ENCODE results near the gene ALLC.

ALLC gene

DNA sequence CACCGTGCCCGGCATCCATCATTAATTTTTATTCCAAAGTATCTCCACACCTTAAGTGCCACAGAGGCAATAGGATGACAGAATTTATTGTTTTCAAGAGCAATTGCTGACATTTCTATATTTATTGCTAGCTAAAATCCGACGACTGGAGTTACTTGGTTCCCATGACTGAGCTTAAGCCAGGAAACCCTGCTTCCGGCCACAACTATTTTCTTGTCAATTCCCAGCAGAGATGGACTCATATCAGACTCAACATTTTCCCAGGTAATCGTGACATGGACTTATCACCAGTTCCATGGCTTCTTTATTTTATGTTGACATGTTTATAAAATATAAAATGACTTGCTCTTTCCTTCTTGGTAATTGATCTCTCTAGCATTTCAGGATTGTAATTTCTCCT, 24.8 kb downstream of the ALLC start:
- no peak overlapping the region for H3K27ac ChIP-seq (ENCODE audit: low read depth, low read length)
- no peaks in the 10 kb centered on the region for H3K4me1 ChIP-seq (ENCODE audit: control insufficient read depth, insufficient read depth, low read length)
- no peak overlapping the region for H3K4me3 ChIP-seq (ENCODE audit: low read length)
- H3K27me3 ChIP-seq (ENCODE audit: control insufficient read depth, insufficient read depth, low read length): no peaks in the 10 kb centered on the region
- no peaks in the 10 kb centered on the region for H3K36me3 ChIP-seq (ENCODE audit: control insufficient read depth, insufficient read depth, low read length)
- H3K9ac ChIP-seq (ENCODE audit: low read length): no peak overlapping the region

DNA sequence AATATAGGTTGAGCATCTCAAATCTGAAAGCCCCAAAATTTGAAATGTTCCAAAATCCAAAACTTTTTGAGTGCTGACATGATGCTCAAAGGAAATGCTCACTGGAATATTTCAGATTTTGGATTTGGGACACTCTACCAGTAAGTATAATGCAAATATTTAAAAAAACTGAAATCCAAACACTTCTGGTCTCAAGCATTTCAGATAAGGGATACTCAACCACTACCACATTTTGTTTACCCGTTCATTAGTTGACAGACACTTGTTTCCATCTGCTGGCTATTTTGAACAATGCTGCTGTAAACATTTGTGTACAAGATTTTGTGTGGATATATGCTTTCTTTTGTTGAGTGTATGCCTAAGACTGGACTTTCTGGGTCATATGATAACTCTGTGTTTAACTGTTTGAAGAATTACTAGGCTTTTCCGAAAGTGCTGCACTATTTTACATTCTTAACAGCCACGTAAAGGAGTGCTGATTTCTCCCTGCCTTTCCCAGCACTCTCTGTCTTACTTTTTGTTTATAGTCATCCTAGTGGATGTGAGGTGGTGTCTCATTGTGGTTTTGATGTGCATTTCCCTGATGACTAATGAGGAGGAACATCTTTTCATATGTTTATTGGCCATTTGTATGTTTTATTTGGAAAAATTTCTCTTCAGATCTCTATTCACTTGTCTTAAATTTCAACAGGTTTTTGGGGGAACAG, 25.9 kb downstream of the ALLC start:
- H3K9ac ChIP-seq (ENCODE audit: low read length): no peak overlapping the region
- no peaks in the 10 kb centered on the region for H3K4me1 ChIP-seq (ENCODE audit: control insufficient read depth, insufficient read depth, low read length)
- no peak overlapping the region for H3K27ac ChIP-seq (ENCODE audit: low read depth, low read length)
- no peaks in the 10 kb centered on the region for H3K27me3 ChIP-seq (ENCODE audit: control insufficient read depth, insufficient read depth, low read length)
- H3K36me3 ChIP-seq (ENCODE audit: control insufficient read depth, insufficient read depth, low read length): no peaks in the 10 kb centered on the region
- no peak overlapping the region for H3K4me3 ChIP-seq (ENCODE audit: low read length)

DNA sequence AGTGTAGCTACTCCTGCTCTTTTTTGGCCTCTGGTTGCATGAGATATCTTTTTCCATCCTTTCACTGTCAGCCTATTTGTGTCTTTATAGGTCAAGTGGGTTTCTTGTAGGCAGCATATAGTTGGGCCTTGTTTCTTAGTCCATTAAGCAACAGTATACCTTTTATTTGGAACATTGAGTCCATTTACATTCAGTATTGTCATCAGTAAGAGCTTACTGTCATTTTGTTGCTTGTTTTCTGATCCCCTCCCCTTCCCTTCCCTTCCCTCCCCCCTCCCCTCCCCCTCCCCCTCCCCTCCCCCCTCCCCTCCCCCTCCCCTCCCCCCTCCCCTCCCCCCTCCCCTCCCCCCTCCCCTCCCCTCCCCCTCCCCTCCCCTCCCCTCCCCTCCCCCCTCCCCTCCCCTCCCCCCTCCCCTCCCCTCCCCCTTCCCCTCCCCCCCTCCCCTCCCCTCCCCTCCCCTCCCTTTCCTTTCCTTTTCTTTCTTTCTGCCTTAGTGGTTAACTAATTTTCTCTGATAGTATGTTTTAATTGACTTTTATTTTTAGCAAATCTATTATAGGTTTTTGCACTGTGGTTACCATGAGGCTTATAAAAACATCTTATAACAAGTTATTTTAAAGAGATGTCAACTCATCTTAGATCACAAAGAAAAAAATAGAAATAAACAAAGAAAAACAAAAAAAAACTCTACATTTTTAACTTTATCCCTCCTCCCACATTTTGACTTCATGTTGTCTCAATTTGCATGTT, 32.2 kb downstream of the ALLC start:
- H3K4me3 ChIP-seq (ENCODE audit: low read length): no peak overlapping the region
- no peaks in the 10 kb centered on the region for H3K27me3 ChIP-seq (ENCODE audit: control insufficient read depth, insufficient read depth, low read length)
- H3K36me3 ChIP-seq (ENCODE audit: control insufficient read depth, insufficient read depth, low read length): no peaks in the 10 kb centered on the region
- H3K27ac ChIP-seq (ENCODE audit: low read depth, low read length): no peak overlapping the region
- no peaks in the 10 kb centered on the region for H3K4me1 ChIP-seq (ENCODE audit: control insufficient read depth, insufficient read depth, low read length)
- no peak overlapping the region for H3K9ac ChIP-seq (ENCODE audit: low read length)

DNA sequence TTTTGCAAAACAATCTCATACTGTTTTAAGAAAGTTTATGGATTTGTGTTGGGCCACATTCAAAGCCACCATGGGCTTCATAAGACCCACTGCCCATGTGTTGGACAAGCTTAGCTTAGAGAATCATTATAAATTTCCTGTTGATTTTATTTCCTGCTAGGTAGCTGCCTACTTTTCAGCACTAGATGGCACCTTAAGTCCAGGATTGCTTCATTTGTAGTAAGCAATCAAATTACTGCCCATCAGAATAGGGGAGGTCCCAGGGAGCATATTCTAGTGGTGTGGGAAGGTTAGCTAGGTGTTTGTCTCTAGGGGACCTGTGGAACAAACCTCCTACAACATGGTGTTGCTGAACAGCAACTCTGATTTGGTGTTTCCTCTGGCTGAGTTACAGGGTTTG, 34.4 kb downstream of the ALLC start:
- no peaks in the 10 kb centered on the region for H3K27me3 ChIP-seq (ENCODE audit: control insufficient read depth, insufficient read depth, low read length)
- no peak overlapping the region for H3K27ac ChIP-seq (ENCODE audit: low read depth, low read length)
- no peaks in the 10 kb centered on the region for H3K4me1 ChIP-seq (ENCODE audit: control insufficient read depth, insufficient read depth, low read length)
- no peak overlapping the region for H3K4me3 ChIP-seq (ENCODE audit: low read length)
- H3K36me3 ChIP-seq (ENCODE audit: control insufficient read depth, insufficient read depth, low read length): no peaks in the 10 kb centered on the region
- H3K9ac ChIP-seq (ENCODE audit: low read length): no peak overlapping the region

DNA sequence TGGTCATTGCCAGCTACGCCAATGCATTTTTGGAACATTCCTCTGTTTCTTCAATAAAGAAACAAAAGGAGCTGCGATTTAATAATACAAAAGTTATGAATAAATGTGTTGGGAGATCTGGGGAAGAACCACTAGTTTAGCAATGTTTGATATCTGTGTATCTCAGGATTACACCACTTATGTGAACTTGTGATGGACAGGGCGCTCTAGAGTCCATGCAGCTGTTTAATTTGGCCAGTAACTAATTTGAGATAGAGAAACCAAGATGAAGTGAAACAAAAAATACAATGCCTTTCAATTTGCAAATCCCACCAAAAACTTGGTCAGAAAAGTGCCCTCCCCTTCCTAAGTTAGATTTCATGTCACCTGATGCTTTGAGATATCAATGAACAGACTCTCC, 38.5 kb downstream of the ALLC start:
- Histone ChIP-seq H3K9ac (ENCODE audit: low read length) (no peak overlapping the region), H3K4me3 (ENCODE audit: low read length) (no peak overlapping the region)

DNA sequence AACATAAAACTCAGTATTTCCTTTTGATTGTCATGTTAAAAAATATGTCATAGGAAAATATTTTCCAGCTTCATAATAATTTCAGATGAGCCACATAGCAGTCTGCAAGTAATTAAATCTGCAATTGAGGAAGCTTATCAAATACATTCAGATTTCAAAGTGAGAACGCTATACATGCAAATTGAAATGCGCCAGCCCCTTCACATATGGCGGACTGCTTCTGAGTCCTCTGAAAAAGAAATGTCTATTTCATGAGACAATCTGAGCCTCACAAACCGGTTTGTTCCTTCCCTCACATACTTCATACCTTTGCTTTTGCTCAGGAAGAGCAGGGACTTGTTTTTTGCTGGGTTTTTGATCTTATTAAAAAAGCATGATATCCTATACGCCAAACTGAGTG, 43.1 kb downstream of the ALLC start:
- H3K4me1 ChIP-seq (ENCODE audit: control insufficient read depth, insufficient read depth, low read length): no peaks in the 10 kb centered on the region
- H3K4me3 ChIP-seq (ENCODE audit: low read length): no peak overlapping the region
- peaks cover 3% of the 10 kb centered on the region for H3K27me3 ChIP-seq (ENCODE audit: control insufficient read depth, insufficient read depth, low read length)
- H3K27ac ChIP-seq (ENCODE audit: low read depth, low read length): no peak overlapping the region
- no peak overlapping the region for H3K9ac ChIP-seq (ENCODE audit: low read length)
- no peaks in the 10 kb centered on the region for H3K36me3 ChIP-seq (ENCODE audit: control insufficient read depth, insufficient read depth, low read length)

More for the DNA sequence above, 38.5 kb downstream of the ALLC start:
- Histone ChIP-seq H3K27ac (ENCODE audit: low read depth, low read length) (no peak overlapping the region), H3K27me3 (ENCODE audit: control insufficient read depth, insufficient read depth, low read length) (no peaks in the 10 kb centered on the region), H3K4me1 (ENCODE audit: control insufficient read depth, insufficient read depth, low read length) (no peaks in the 10 kb centered on the region), H3K36me3 (ENCODE audit: control insufficient read depth, insufficient read depth, low read length) (no peaks in the 10 kb centered on the region)

DNA sequence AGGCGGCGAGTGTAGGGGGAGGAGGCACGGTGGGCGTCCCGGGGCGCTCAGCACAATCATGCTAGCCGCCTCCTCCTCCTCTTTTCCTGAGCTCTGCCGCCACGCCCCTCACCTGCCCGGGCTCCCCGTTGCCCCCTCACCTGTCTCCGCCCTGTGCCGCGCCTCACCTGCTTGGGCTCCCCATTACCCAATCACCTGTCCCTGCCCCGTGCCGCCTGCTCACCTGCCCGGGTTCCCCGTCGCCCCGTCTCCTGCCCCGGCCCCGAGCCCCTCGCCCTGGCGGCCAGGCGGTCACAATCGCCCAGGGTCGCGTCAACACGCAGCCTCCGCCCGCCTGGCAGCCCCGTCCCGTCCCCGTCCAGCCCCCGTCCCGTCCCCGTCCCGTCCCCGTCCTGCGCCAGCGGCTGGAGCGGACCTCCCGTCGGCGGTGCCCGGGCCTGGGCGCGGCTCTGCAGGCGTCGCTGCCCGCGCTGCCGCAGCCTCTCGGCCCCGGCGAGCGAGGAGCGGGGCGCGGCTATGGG, 45.3 kb downstream of the ALLC start, which contains the start of gene DCDC2C:
DCDC2C (plus strand) TSS at position 340 of the 521 bp plus-strand sequence; CDS start at position 517, 177 bp downstream.
- Histone ChIP-seq H3K27ac (ENCODE audit: low read depth, low read length) (no peak within 1 kb of the TSS), H3K9ac (ENCODE audit: low read length) (no peak within 1 kb of the TSS), H3K27me3 (ENCODE audit: control insufficient read depth, insufficient read depth, low read length) (peaks cover 3% of the 10 kb centered on the region), H3K4me3 (ENCODE audit: low read length) (no peak within 1 kb of the TSS), H3K36me3 (ENCODE audit: control insufficient read depth, insufficient read depth, low read length) (no peaks in the 10 kb centered on the region), H3K4me1 (ENCODE audit: control insufficient read depth, insufficient read depth, low read length) (no peaks in the 10 kb centered on the region)

DNA sequence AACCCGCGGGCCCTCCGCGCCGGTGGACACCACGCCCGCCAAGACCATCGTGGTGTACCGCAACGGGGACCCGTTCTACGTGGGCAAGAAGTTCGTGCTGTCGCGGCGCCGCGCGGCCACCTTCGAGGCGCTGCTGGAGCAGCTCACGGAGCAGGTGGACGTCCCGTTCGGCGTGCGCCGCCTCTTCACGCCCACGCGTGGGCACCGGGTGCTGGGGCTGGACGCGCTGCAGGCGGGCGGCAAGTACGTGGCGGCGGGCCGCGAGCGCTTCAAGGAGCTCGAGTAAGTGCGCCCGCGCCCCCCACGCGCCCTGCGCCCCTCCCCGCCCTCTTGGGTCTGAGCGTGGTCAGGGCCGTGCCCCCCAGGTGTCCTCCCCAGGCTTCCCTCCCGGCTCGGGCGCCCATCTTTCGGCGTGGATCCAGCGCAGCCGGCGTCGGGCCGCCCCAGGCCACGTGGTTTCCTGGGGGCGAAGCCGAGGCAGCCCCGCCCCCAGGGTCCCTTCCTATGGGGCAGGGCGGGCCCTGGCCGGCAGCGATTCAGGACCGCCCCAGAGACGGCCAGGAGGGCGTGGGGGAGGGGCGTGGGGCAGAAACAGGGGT, 45.9 kb downstream of the ALLC start:
- no peaks in the 10 kb centered on the region for H3K36me3 ChIP-seq (ENCODE audit: control insufficient read depth, insufficient read depth, low read length)
- H3K9ac ChIP-seq (ENCODE audit: low read length): no peak overlapping the region
- H3K27ac ChIP-seq (ENCODE audit: low read depth, low read length): no peak overlapping the region
- H3K27me3 ChIP-seq (ENCODE audit: control insufficient read depth, insufficient read depth, low read length): peaks cover 3% of the 10 kb centered on the region
- no peaks in the 10 kb centered on the region for H3K4me1 ChIP-seq (ENCODE audit: control insufficient read depth, insufficient read depth, low read length)
- H3K4me3 ChIP-seq (ENCODE audit: low read length): no peak overlapping the region

DNA sequence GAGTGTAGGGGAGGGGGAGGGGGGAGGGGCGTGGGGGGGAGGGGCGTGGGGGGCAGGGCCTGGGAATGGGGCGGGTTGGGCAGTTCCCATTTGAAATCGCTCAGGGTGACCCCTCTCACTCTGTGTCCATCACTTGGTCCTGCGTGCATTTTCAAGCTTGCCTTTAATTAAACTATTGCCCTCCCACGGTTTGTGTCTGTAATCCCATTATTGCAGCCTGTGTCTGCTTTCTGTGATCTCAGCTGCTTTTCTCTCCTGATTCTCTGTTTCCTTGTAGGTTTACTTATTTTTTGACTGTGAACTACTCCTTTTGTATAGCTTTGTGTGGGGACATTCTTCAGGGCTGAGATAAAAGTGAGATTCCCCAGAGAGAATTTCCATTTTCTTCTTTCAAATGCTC, 46.7 kb downstream of the ALLC start:
- no peak overlapping the region for H3K4me3 ChIP-seq (ENCODE audit: low read length)
- H3K9ac ChIP-seq (ENCODE audit: low read length): no peak overlapping the region
- no peaks in the 10 kb centered on the region for H3K4me1 ChIP-seq (ENCODE audit: control insufficient read depth, insufficient read depth, low read length)
- no peaks in the 10 kb centered on the region for H3K36me3 ChIP-seq (ENCODE audit: control insufficient read depth, insufficient read depth, low read length)
- no peak overlapping the region for H3K27ac ChIP-seq (ENCODE audit: low read depth, low read length)
- H3K27me3 ChIP-seq (ENCODE audit: control insufficient read depth, insufficient read depth, low read length): peaks cover 3% of the 10 kb centered on the region

DNA sequence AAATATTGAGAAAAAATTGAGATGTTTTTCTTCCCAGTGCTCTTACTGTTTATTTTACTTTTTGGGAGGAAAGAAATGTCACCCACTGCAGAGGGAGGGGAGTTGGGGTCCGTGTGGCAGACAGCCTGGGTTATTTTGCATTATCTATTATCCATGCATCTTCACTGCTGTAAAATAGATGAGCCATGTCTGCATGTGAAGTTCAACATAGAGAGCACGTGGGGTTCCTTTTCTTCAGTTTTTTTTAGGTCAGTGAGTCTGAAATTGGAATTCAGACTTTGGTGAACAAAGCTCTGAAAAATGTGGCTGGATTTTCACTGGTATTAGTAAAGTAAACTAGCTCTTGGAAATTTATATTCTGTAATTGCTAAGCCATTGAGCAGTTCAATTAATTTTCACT, 47.8 kb downstream of the ALLC start:
- H3K27me3 ChIP-seq (ENCODE audit: control insufficient read depth, insufficient read depth, low read length): peaks cover 3% of the 10 kb centered on the region
- H3K9ac ChIP-seq (ENCODE audit: low read length): no peak overlapping the region
- H3K27ac ChIP-seq (ENCODE audit: low read depth, low read length): no peak overlapping the region
- no peaks in the 10 kb centered on the region for H3K36me3 ChIP-seq (ENCODE audit: control insufficient read depth, insufficient read depth, low read length)
- no peaks in the 10 kb centered on the region for H3K4me1 ChIP-seq (ENCODE audit: control insufficient read depth, insufficient read depth, low read length)
- no peak overlapping the region for H3K4me3 ChIP-seq (ENCODE audit: low read length)

DNA sequence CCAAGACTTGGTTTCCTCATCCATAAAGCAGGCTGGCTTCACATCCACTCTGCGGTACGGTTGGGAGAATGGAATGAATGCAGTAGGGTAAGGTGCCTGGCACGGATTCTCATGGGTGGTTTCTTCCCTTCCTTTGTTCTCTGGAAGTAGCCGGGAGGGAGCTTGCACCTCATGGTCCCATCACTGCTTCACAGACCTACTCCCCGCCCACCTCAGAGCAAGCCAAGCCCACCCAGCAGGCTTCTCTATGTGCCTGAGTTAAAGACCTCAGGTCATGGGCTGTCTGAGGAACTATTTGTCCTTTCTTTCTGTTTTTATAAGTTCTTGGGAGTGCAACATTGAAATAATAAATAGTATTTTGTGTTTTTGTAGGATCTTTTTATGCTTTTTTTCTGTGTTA, 48.9 kb downstream of the ALLC start:
- Histone ChIP-seq H3K9ac (ENCODE audit: low read length) (no peak overlapping the region), H3K27me3 (ENCODE audit: control insufficient read depth, insufficient read depth, low read length) (peaks cover 3% of the 10 kb centered on the region), H3K36me3 (ENCODE audit: control insufficient read depth, insufficient read depth, low read length) (no peaks in the 10 kb centered on the region), H3K4me1 (ENCODE audit: control insufficient read depth, insufficient read depth, low read length) (no peaks in the 10 kb centered on the region), H3K4me3 (ENCODE audit: low read length) (no peak overlapping the region), H3K27ac (ENCODE audit: low read depth, low read length) (no peak overlapping the region)

DNA sequence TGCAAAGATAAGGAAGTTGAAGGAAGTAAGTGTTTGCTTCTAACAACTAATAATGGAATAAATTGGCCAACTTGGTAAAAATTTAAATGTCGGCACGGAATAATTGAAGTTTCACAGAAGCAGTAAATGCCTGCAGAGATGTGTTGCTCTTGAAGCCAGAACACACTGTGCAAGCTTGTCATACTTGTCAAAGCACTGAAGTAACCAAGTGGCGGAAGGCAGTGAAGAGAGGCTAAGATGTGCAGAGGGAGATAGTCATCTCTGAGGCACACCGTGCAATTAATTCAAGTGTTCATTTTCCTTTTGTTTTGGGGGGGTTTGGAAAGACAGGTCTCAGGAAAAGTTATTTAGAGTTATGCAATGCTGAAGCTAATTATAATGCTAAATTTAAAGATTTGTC, 50.6 kb downstream of the ALLC start:
- no peak overlapping the region for H3K27ac ChIP-seq (ENCODE audit: low read depth, low read length)
- no peaks in the 10 kb centered on the region for H3K4me1 ChIP-seq (ENCODE audit: control insufficient read depth, insufficient read depth, low read length)
- no peak overlapping the region for H3K4me3 ChIP-seq (ENCODE audit: low read length)
- no peak overlapping the region for H3K9ac ChIP-seq (ENCODE audit: low read length)
- H3K36me3 ChIP-seq (ENCODE audit: control insufficient read depth, insufficient read depth, low read length): no peaks in the 10 kb centered on the region
- peaks cover 3% of the 10 kb centered on the region for H3K27me3 ChIP-seq (ENCODE audit: control insufficient read depth, insufficient read depth, low read length)
